ACC112 (cell line): ENCODE results near the gene MYO9B.
A peak's percentile ranks its signal among the peaks of the same experiment; 100 is the strongest.

Source experiments
- H2AFZ ChIP-seq: fragments of 200-600 bp; sonication (generic); one replicate; pipeline ENCODE4 v1.6.0; 2017; ENCODE audit warnings: antibody characterized with exemption, low read length; ENCODE audit not compliant: unreplicated experiment
- H3K27ac ChIP-seq: fragments of 200-600 bp; sonication (generic); 2 replicates; pipeline ENCODE4 v1.5.1; 2014; ENCODE audit warnings: low read depth, mild to moderate bottlenecking, antibody characterized with exemption, low read length, moderate library complexity
- H3K27me3 ChIP-seq: fragments of 200-600 bp; sonication (generic); 2 replicates; pipeline ENCODE4 v1.6.1; 2014; ENCODE audit warnings: mild to moderate bottlenecking, antibody characterized with exemption, low read length, moderate library complexity, mixed read lengths; ENCODE audit not compliant: insufficient read depth
- H3K36me3 ChIP-seq: fragments of 200-600 bp; sonication (generic); 2 replicates; pipeline ENCODE4 v1.6.1; 2016; ENCODE audit warnings: mild to moderate bottlenecking, antibody characterized with exemption, low read length, moderate library complexity, mixed read lengths; ENCODE audit not compliant: insufficient read depth
- H3K4me1 ChIP-seq: fragments of 200-600 bp; sonication (generic); one replicate; pipeline ENCODE4 v1.6.1; 2016; ENCODE audit warnings: low read length, mixed read lengths; ENCODE audit not compliant: insufficient read depth, unreplicated experiment, control insufficient read depth
- H3K4me3 ChIP-seq: fragments of 200-600 bp; sonication (generic); 2 replicates; pipeline ENCODE4 v1.5.1; 2014; ENCODE audit warnings: mild to moderate bottlenecking, low read depth, low read length
- H3K79me2 ChIP-seq: fragments of 200-600 bp; sonication (generic); one replicate; pipeline ENCODE4 v1.6.0; 2016; ENCODE audit warnings: low read length; ENCODE audit not compliant: control insufficient read depth, unreplicated experiment, insufficient read depth

The MYO9B gene

GRCh38 chr19:17061205-17061604 lies 14.4 kb upstream of the MYO9B start:
- H3K36me3 ChIP-seq = peaks cover 61% of the 10 kb centered on the region
- peaks cover 24% of the 10 kb centered on the region for H3K79me2 ChIP-seq
- no peaks in the 10 kb centered on the region for H3K4me1 ChIP-seq
- H3K27me3 ChIP-seq = no peaks in the 10 kb centered on the region
- H3K4me3 ChIP-seq = no peak overlapping the region
- no peak overlapping the region for H2AFZ ChIP-seq
- no peak overlapping the region for H3K27ac ChIP-seq

GRCh38 chr19:17061691-17062090 lies 13.9 kb upstream of the MYO9B start:
- H3K36me3 ChIP-seq = peaks cover 61% of the 10 kb centered on the region
- H3K4me1 ChIP-seq = no peaks in the 10 kb centered on the region
- H3K79me2 ChIP-seq = peaks cover 24% of the 10 kb centered on the region
- no peak overlapping the region for H3K4me3 ChIP-seq
- H3K27me3 ChIP-seq = no peaks in the 10 kb centered on the region
- no peak overlapping the region for H2AFZ ChIP-seq
- no peak overlapping the region for H3K27ac ChIP-seq

GRCh38 chr19:17063428-17063827 lies 12.1 kb upstream of the MYO9B start:
- Histone ChIP-seq H3K4me3 (no peak overlapping the region), H3K27ac (no peak overlapping the region), H3K4me1 (no peaks in the 10 kb centered on the region), H3K27me3 (no peaks in the 10 kb centered on the region), H3K36me3 (peaks cover 50% of the 10 kb centered on the region), H2AFZ (no peak overlapping the region), H3K79me2 (peaks cover 24% of the 10 kb centered on the region)

GRCh38 chr19:17069193-17069592 lies 6.4 kb upstream of the MYO9B start:
- Histone ChIP-seq H3K4me1 (peaks cover 6% of the 10 kb centered on the region), H3K27ac (no peak overlapping the region), H3K79me2 (peaks cover 22% of the 10 kb centered on the region), H3K4me3 (no peak overlapping the region), H3K27me3 (no peaks in the 10 kb centered on the region), H2AFZ (no peak overlapping the region), H3K36me3 (peaks cover 9% of the 10 kb centered on the region)

GRCh38 chr19:17070421-17070820 lies 5.2 kb upstream of the MYO9B start:
- Histone ChIP-seq H2AFZ (no peak overlapping the region), H3K79me2 (peaks cover 20% of the 10 kb centered on the region), H3K4me1 (peaks cover 8% of the 10 kb centered on the region), H3K27ac (no peak overlapping the region), H3K36me3 (no peaks in the 10 kb centered on the region), H3K27me3 (no peaks in the 10 kb centered on the region), H3K4me3 (no peak overlapping the region)

- no peak overlapping the region for H3K27ac ChIP-seq
- no peaks in the 10 kb centered on the region for H3K27me3 ChIP-seq
- H2AFZ ChIP-seq = no peak overlapping the region
- H3K79me2 ChIP-seq = peaks cover 23% of the 10 kb centered on the region
- no peak overlapping the region for H3K4me3 ChIP-seq
- H3K4me1 ChIP-seq = peaks cover 8% of the 10 kb centered on the region
- no peaks in the 10 kb centered on the region for H3K36me3 ChIP-seq
These were observed 4.7 kb upstream of the MYO9B start for GRCh38 chr19:17070912-17071311.

GRCh38 chr19:17073869-17074633 lies 1.5 kb upstream of the MYO9B start:
- Histone ChIP-seq H3K79me2 (peaks cover 53% of the 10 kb centered on the region), H3K27me3 (no peaks in the 10 kb centered on the region), H3K36me3 (no peaks in the 10 kb centered on the region), H3K27ac (peak overlapping the region; percentile 86), H3K4me3 (peak overlapping the region; percentile 79), H3K4me1 (peaks cover 25% of the 10 kb centered on the region), H2AFZ (no peak overlapping the region)

GRCh38 chr19:17074634-17075034 lies 943 bp upstream of the MYO9B start:
- Histone ChIP-seq H2AFZ (no peak overlapping the region), H3K27me3 (no peaks in the 10 kb centered on the region), H3K79me2 (peaks cover 55% of the 10 kb centered on the region), H3K36me3 (no peaks in the 10 kb centered on the region), H3K27ac (peak overlapping the region; percentile 86), H3K4me1 (peaks cover 28% of the 10 kb centered on the region), H3K4me3 (peak overlapping the region; percentile 79)

GRCh38 chr19:17075864-17076542 lies 426 bp downstream of the MYO9B start:
- H3K27me3 ChIP-seq = no peaks in the 10 kb centered on the region
- H3K4me3 ChIP-seq = peak overlapping the region; percentile 96
- H3K27ac ChIP-seq = peak overlapping the region; percentile 58
- peaks cover 64% of the 10 kb centered on the region for H3K79me2 ChIP-seq
- H3K4me1 ChIP-seq = peaks cover 33% of the 10 kb centered on the region
- H2AFZ ChIP-seq = peak overlapping the region; percentile 59
- H3K36me3 ChIP-seq = no peaks in the 10 kb centered on the region

- H3K4me1 ChIP-seq = peaks cover 33% of the 10 kb centered on the region
- H3K36me3 ChIP-seq = no peaks in the 10 kb centered on the region
- H3K4me3 ChIP-seq = peak overlapping the region; percentile 96
- peaks cover 70% of the 10 kb centered on the region for H3K79me2 ChIP-seq
- no peak overlapping the region for H2AFZ ChIP-seq
- H3K27ac ChIP-seq = no peak overlapping the region; the same call in 1 of the 2 replicates
- H3K27me3 ChIP-seq = no peaks in the 10 kb centered on the region
These were observed 990 bp downstream of the MYO9B start for GRCh38 chr19:17076543-17076991.
